GM19023 (cell line): ENCODE data around the gene PROB1.
"Not testable (repeated sequence)": the region's sequence is repeated elsewhere in the genome, so short reads cannot be mapped to it uniquely, and the experiment has no call there.

Experiments
- ATAC-seq: cut with Tn5 transposase; IDR thresholded peaks from one replicate; pipeline ENCODE4 v1.9.1; 2021; ENCODE audit warnings: mild to moderate bottlenecking, moderate library complexity; ENCODE audit not compliant: unreplicated experiment

Gene PROB1

GRCh38 chr5:139394654-139395566 lies at the start of gene PROB1:
TSS of gene PROB1 (minus strand) at chr5:139395104. CDS start at chr5:139395081, 23 bp downstream.
- no peak for ATAC-seq

- ATAC-seq, result no peak
These were observed 49.0 kb upstream of the PROB1 start for GRCh38 chr5:139443831-139444453.

- ATAC-seq, result not testable (repeated sequence)
These were observed 45.5 kb upstream of the PROB1 start for GRCh38 chr5:139440416-139440815.

- ATAC-seq, result peak; percentile 85
These were observed 44.4 kb upstream of the PROB1 start, which contains the start of gene DNAJC18 for GRCh38 chr5:139439013-139439903. TSS of gene DNAJC18 (minus strand) at chr5:139439525. CDS start at chr5:139439445, 80 bp downstream.

GRCh38 chr5:139438707-139439012 lies 43.8 kb upstream of the PROB1 start:
- no peak for ATAC-seq

- ATAC-seq, result no peak
These were observed 40.8 kb upstream of the PROB1 start for GRCh38 chr5:139435676-139436075.

GRCh38 chr5:139431706-139432105 lies 36.8 kb upstream of the PROB1 start:
- ATAC-seq, result no peak

- ATAC-seq, result no peak
These were observed 35.1 kb upstream of the PROB1 start for GRCh38 chr5:139430015-139430414.

GRCh38 chr5:139426203-139426885 lies 31.4 kb upstream of the PROB1 start:
- ATAC-seq, result no peak

GRCh38 chr5:139425497-139425896 lies 30.6 kb upstream of the PROB1 start:
- ATAC-seq, result no peak

GRCh38 chr5:139422307-139422893 lies 27.5 kb upstream of the PROB1 start:
- no peak for ATAC-seq

- no peak for ATAC-seq
These were observed 24.6 kb upstream of the PROB1 start for GRCh38 chr5:139419226-139420192.

- no peak for ATAC-seq
These were observed 23.9 kb upstream of the PROB1 start for GRCh38 chr5:139418793-139419192.

GRCh38 chr5:139417214-139417613 lies 22.3 kb upstream of the PROB1 start:
- ATAC-seq, result no peak

GRCh38 chr5:139416651-139417050 lies 21.7 kb upstream of the PROB1 start:
- no peak for ATAC-seq

- ATAC-seq, result no peak
These were observed 21.0 kb upstream of the PROB1 start for GRCh38 chr5:139415869-139416268.

GRCh38 chr5:139415221-139415861 lies 20.4 kb upstream of the PROB1 start:
- no peak for ATAC-seq

GRCh38 chr5:139414581-139415130 lies 19.8 kb upstream of the PROB1 start:
- ATAC-seq, result no peak
